GM12878 (cell line): ENCODE measurements around the gene TREML2.

Source experiments
- CTCF ChIP-seq, 3 experiments: IDR thresholded peaks in 2 of 3; conservative IDR thresholded peaks in 1 of 3; 2 replicates each; pipeline ENCODE4 v1.5.1; 2011; ENCODE audit warnings: low read depth in 3 of 3, low read length in 3 of 3, mild to moderate bottlenecking in 3 of 3, control low read depth in 2 of 3, moderate library complexity in 2 of 3, inconsistent platforms in 1 of 3, mixed read lengths in 1 of 3; ENCODE audit not compliant: control insufficient read depth in 2 of 3, insufficient read depth in 1 of 3; ENCODE audit errors: extremely low read depth in 1 of 3
- EZH2 ChIP-seq: IDR thresholded peaks from 2 replicates; pipeline ENCODE4 v1.6.1; 2012; ENCODE audit warnings: low read depth, mild to moderate bottlenecking, control low read depth, inconsistent platforms, low read length, borderline replicate concordance; ENCODE audit not compliant: control insufficient read depth
- JUNB ChIP-seq: IDR thresholded peaks from 2 replicates; pipeline ENCODE4 v1.6.1; 2016; ENCODE audit warnings: antibody characterized with exemption, mild to moderate bottlenecking
- MAX ChIP-seq: IDR thresholded peaks from 2 replicates; pipeline ENCODE4 v1.6.1; 2012; ENCODE audit warnings: low read depth, low read length, improper control_type of control experiment
- NFXL1 ChIP-seq: fragments of 450-650 bp; IDR thresholded peaks from 2 replicates; pipeline ENCODE4 v1.6.1; 2017; ENCODE audit warnings: antibody characterized with exemption, mild to moderate bottlenecking, borderline replicate concordance
- NFYA ChIP-seq: IDR thresholded peaks from 2 replicates; pipeline ENCODE4 v1.6.1; 2011; ENCODE audit warnings: low read depth, mild to moderate bottlenecking, low read length, improper control_type of control experiment, borderline replicate concordance
- NRF1 ChIP-seq: conservative IDR thresholded peaks from 2 replicates; pipeline ENCODE4 v1.6.1; 2011; ENCODE audit warnings: mild to moderate bottlenecking, low read depth, low read length, improper control_type of control experiment
- POLR2AphosphoS2 ChIP-seq: IDR thresholded peaks from 2 replicates; pipeline ENCODE4 v1.6.1; 2011; ENCODE audit warnings: low read depth, mild to moderate bottlenecking, low read length, improper control_type of control experiment, moderate library complexity
- RAD21 ChIP-seq: IDR thresholded peaks from 2 replicates; pipeline ENCODE4 v1.6.1; 2011; ENCODE audit warnings: mild to moderate bottlenecking, low read depth, low read length, moderate library complexity; ENCODE audit not compliant: insufficient read depth
- REST ChIP-seq: IDR thresholded peaks from 2 replicates; pipeline ENCODE4 v1.6.1; 2012; ENCODE audit warnings: mild to moderate bottlenecking, low read depth, low read length
- TAF1 ChIP-seq: IDR thresholded peaks from 2 replicates; pipeline ENCODE4 v1.6.1; 2011; ENCODE audit warnings: mild to moderate bottlenecking, low read depth, low read length, borderline replicate concordance
- TBL1XR1 ChIP-seq: IDR thresholded peaks from 2 replicates; pipeline ENCODE4 v1.6.1; 2012; ENCODE audit warnings: low read depth, low read length, improper control_type of control experiment
- ZZZ3 ChIP-seq: IDR thresholded peaks from 2 replicates; pipeline ENCODE4 v1.6.1; 2011; ENCODE audit warnings: low read depth; ENCODE audit not compliant: control insufficient read depth, insufficient read length

GRCh38 chr6:41247882-41248705 is 47.1 kb upstream of the TREML2 start:
- TF ChIP-seq CTCF (IDR thresholded peaks at IDR 0.05 in 2 of 3, conservative IDR thresholded peaks at IDR 0.05 in 1 of 3; ENCODE audit: control insufficient read depth in 2 of 3, extremely low read depth in 1 of 3, insufficient read depth in 1 of 3, low read depth in 3 of 3, low read length in 3 of 3) (no peak), POLR2AphosphoS2 (no peak), REST (no peak), EZH2 (no peak), MAX (no peak), TAF1 (no peak), TBL1XR1 (no peak), JUNB (no peak), NFXL1 (no peak), NRF1 (no peak), ZZZ3 (no peak), NFYA (no peak), RAD21 (no peak)
